22Rv1 (cell line): Measurements from ENCODE around the gene RNF214.

Source experiments
- H3K27ac ChIP-seq: fragments of 450-650 bp; 2 replicates; pipeline ENCODE4 v1.5.1; 2017
- ZFX ChIP-seq: fragments of 450-650 bp; IDR thresholded peaks from 2 replicates; pipeline ENCODE4 v1.6.1; 2017; ENCODE audit warnings: antibody characterized with exemption, borderline replicate concordance
- TF ChIP-seq, protein P1 (sequence below): fragments of 450-650 bp; IDR thresholded peaks from 2 replicates; pipeline ENCODE4 v1.5.1; 2017; ENCODE audit warnings: mild to moderate bottlenecking

Gene RNF214

DNA sequence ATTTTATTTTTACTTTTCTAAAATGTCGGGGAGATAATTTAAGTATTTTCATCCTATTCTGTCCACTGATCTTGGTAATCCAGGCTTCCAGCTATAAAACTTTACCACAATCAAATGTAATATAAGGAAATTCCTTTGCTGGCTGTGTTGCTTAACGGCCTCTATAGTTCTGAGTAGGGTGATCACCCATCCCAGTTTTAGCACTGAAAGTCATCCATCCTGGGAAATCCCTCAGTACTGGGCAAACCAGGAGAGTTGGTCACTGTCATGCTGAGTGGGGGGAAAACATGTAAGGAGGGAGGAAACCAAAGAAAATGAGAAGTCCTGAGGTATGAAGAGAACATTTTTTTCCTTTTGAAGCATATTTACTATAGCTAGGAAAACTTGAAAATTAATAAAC, 45.9 kb downstream of the RNF214 start:
- H3K27ac ChIP-seq = no peak overlapping the region
- TF ChIP-seq ZFX = no peak
- TF ChIP-seq, protein P1, sequence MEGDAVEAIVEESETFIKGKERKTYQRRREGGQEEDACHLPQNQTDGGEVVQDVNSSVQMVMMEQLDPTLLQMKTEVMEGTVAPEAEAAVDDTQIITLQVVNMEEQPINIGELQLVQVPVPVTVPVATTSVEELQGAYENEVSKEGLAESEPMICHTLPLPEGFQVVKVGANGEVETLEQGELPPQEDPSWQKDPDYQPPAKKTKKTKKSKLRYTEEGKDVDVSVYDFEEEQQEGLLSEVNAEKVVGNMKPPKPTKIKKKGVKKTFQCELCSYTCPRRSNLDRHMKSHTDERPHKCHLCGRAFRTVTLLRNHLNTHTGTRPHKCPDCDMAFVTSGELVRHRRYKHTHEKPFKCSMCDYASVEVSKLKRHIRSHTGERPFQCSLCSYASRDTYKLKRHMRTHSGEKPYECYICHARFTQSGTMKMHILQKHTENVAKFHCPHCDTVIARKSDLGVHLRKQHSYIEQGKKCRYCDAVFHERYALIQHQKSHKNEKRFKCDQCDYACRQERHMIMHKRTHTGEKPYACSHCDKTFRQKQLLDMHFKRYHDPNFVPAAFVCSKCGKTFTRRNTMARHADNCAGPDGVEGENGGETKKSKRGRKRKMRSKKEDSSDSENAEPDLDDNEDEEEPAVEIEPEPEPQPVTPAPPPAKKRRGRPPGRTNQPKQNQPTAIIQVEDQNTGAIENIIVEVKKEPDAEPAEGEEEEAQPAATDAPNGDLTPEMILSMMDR = no peak

DNA sequence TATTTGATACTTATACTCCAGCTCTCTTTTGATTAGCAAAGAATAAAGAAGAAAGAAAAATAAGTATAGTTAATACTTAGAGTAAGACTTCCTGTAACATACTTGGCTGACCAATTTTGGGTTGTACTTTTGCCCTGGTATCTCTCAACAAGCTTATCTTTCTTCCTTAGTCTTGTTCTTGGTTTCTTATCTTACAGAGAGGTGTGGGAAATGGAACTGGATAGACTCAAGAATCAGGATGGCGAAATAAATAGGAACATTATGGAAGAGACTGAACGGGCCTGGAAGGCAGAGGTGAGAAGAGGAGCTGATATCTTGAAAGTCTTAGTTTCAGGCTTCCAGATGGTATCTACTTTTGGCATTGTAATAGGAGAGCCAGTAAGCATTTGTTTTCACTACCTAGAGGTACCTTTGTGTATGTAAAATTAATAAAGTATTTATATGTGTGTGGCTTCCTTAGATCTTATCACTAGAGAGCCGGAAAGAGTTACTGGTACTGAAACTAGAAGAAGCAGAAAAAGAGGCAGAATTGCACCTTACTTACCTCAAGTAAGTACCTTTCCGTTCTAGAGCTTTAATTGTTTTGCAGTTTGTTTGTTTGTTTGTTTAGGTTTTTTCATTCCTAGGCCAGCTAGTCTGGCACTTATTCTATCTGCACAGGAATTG, 47.4 kb downstream of the RNF214 start:
- no peak overlapping the region for H3K27ac ChIP-seq

DNA sequence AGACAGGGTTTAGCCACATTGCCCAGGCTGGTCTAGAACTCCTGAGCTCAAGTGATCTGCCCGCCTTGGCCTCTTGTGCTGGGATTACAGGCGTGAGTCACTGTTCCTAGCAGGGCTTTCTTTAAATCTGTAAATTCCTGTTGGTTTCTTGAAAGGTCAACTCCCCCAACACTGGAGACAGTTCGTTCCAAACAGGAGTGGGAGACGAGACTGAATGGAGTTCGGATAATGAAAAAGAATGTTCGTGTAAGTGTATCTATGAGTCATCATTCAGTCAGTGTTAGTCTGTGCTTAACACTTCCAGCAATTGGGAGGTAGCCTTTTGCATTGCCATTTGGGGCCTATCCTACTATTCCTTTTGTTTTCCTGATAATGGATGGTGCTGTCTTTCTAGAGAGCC, 48.7 kb downstream of the RNF214 start:
- H3K27ac ChIP-seq = no peak overlapping the region
- no peak for TF ChIP-seq ZFX
- TF ChIP-seq, protein P1 = no peak

More for the DNA sequence above, 47.4 kb downstream of the RNF214 start:
- no peak for TF ChIP-seq ZFX
- TF ChIP-seq, protein P1 = no peak

DNA sequence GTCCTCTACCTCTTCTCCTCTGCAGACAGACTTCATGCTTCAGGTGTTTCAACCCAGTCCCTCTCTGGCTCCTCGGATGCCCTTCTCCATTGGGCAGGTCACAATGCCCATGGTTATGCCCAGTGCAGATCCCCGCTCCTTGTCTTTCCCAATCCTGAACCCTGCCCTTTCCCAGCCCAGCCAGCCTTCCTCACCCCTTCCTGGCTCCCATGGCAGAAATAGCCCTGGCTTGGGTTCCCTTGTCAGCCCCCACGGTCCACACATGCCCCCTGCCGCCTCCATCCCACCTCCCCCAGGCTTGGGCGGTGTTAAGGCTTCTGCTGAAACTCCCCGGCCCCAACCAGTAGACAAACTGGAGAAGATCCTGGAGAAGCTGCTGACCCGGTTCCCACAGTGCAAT, 49.4 kb downstream of the RNF214 start:
- TF ChIP-seq, protein P1 = no peak
- TF ChIP-seq ZFX = no peak
- no peak overlapping the region for H3K27ac ChIP-seq

DNA sequence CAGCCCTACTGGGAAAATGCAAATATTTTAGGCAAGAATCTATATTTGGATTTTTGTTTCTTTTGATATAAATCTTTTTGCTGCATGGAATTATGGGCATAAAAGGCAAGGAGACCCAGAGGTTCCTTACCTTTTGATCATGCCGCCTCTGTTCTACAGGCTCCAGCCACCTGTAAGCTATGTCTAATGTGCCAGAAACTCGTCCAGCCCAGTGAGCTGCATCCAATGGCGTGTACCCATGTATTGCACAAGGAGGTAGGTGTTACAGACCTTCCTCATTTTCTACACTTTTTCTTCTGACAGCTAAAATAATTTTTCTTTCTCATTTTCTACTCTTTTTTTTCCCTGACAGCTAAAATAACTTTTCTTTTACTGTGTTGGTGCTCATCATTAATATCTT, 50.5 kb downstream of the RNF214 start:
- no peak overlapping the region for H3K27ac ChIP-seq
- TF ChIP-seq, protein P1 = no peak
- no peak for TF ChIP-seq ZFX

DNA sequence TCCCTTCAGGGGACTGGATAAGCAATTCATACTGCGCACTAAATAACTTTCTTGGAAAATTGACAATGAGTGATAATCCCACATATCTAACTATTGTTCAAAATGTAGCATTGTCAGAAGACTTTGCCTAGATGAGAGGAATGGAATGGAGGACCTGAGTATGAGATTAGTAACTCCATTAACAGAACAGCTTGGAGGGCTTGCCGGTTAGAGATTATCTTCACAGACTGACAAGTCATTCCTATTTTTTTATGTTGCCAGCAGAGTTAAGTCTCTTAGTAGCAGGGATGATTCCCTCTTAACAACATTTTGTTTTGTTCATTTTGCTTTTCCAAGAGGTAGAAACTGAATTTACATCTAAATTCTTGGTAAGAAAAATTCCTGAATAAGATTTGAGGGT, 51.6 kb downstream of the RNF214 start:
- H3K27ac ChIP-seq = no peak overlapping the region
- TF ChIP-seq ZFX = no peak
- TF ChIP-seq, protein P1 = no peak

DNA sequence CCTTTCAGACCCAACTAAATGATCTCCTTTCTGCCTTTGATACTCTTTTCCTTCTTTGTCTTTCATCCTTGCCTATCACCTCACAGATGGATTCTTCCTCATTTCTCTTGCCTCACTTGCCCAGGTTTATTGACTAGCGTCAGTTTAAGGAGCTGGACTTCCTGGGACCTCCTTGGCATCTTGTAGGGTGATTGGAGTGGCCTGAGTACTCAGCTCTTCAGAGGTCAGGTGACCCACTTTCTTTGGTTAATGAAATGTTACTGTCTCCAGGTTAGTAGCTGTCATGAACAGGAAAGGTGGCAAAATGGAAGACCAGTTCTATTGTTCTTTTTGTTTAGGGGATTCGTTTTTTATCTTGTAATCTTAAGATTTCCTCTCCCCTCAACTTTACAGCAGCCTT, 54.1 kb downstream of the RNF214 start:
- no peak overlapping the region for H3K27ac ChIP-seq
- TF ChIP-seq, protein P1 = no peak
- no peak for TF ChIP-seq ZFX
